Measurements from ENCODE around the gene C1R.

DNA sequence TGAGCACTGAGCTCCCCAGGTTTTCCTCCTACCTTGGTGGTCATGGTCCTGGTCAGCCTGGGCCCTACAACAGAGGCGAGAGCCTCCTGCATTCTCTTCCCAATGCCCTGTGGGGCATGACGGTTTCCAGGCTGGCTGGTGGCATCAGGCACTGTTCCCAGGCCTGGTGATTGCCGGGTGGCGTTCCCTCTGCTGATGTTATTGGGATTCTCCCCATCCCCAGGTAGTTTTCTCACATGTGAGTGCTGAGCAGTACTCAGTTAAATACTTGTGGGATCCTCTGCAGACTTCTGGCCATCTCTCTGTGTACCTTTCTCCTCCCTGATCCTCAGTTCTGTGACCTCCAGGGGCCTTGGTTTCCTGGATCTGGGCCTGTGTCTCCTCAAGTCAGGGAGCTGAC, 15.8 kb downstream of the C1R start:
- TF ChIP-seq, protein P1, sequence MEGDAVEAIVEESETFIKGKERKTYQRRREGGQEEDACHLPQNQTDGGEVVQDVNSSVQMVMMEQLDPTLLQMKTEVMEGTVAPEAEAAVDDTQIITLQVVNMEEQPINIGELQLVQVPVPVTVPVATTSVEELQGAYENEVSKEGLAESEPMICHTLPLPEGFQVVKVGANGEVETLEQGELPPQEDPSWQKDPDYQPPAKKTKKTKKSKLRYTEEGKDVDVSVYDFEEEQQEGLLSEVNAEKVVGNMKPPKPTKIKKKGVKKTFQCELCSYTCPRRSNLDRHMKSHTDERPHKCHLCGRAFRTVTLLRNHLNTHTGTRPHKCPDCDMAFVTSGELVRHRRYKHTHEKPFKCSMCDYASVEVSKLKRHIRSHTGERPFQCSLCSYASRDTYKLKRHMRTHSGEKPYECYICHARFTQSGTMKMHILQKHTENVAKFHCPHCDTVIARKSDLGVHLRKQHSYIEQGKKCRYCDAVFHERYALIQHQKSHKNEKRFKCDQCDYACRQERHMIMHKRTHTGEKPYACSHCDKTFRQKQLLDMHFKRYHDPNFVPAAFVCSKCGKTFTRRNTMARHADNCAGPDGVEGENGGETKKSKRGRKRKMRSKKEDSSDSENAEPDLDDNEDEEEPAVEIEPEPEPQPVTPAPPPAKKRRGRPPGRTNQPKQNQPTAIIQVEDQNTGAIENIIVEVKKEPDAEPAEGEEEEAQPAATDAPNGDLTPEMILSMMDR (IDR thresholded peaks at IDR 0.05; ENCODE audit: low read length), result no peak
- TF ChIP-seq EZH2 (IDR thresholded peaks at IDR 0.05; ENCODE audit: borderline replicate concordance, low read length), result no peak
